NB4 (cell line): ENCODE measurements around the gene ZFAND3.

ENCODE experiments used
- MYC ChIP-seq: IDR thresholded peaks from 2 replicates; pipeline ENCODE4 v1.6.1; 2011; ENCODE audit warnings: low read depth, low read length
- POLR2A ChIP-seq: IDR thresholded peaks from 2 replicates; pipeline ENCODE4 v1.6.1; 2011; ENCODE audit warnings: mild to moderate bottlenecking; ENCODE audit not compliant: insufficient read length; ENCODE audit errors: extremely low read depth

DNA sequence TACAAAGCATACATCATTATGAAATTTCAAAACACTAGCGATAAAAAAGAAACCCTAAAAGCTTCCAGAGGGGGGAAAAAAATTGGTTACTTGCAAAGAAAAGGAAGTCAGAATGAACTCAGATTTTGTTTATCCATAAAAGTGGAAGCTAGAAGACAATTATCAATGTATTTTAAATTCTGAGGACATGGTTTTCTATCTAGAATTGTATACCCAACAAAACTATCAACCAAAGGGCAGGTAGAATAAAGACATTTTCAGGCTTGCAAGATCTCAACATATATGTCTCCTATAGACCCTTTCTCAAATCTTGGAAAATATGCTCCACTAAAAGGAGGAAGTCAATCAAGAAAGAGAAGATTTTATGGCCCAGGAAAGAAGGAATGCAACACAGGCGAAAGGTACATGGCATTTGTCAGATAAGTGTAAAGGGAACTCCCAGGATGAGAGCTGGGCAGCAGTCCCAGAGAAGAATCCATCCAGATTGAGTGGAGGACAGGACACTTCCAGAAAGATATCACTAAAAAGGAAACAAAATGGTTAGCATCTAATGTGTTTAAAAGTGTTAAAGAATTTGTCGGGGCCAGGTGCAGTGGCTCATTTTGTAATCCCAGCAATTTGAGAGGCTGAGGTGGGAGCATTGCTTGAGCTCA lies 45.4 kb upstream of the ZFAND3 start:
- TF ChIP-seq MYC: no peak
- TF ChIP-seq POLR2A: no peak
